HG03432 (cell line): ENCODE measurements around the gene CORO1C.

Source experiments
- ATAC-seq: cut with Tn5 transposase; IDR thresholded peaks from one replicate; pipeline ENCODE4 v1.9.1; 2021; ENCODE audit warnings: mild to moderate bottlenecking, moderate library complexity; ENCODE audit not compliant: unreplicated experiment

Gene CORO1C

GRCh38 chr12:108605690-108606406 lies 125.5 kb downstream of the CORO1C start:
- ATAC-seq: no peak

DNA sequence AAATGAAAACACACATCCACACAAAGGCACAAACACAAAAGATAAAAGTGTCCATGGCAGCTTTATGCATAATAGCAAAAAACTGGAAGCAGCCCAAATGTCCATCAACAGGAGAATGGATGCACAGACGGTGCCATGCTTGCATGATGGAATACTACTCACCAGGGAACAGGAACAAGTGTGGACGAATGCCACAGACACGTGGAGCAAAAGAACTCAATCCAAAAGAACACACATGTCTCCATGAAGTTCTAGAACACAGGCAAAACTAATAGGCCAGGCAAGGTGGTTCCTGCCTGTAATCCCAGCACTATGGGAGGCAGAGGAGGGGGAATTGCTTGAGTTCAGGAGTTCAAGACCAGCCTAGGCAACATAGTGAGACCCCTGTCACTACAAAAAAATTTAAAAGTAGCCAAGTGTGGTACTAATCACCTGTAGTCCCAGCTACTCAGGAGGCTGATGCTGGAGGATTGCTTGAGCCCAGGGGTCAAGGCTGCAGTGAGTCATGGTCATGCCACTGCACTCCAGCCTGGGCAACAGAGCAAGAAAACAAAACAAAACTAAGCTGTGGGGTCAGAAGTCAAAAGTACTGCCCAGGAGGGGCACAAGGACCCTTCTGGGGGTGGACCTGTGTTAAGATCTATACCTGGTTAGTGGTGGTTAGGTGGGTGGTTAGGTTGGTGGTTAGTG lies 126.2 kb downstream of the CORO1C start:
- ATAC-seq: no peak

DNA sequence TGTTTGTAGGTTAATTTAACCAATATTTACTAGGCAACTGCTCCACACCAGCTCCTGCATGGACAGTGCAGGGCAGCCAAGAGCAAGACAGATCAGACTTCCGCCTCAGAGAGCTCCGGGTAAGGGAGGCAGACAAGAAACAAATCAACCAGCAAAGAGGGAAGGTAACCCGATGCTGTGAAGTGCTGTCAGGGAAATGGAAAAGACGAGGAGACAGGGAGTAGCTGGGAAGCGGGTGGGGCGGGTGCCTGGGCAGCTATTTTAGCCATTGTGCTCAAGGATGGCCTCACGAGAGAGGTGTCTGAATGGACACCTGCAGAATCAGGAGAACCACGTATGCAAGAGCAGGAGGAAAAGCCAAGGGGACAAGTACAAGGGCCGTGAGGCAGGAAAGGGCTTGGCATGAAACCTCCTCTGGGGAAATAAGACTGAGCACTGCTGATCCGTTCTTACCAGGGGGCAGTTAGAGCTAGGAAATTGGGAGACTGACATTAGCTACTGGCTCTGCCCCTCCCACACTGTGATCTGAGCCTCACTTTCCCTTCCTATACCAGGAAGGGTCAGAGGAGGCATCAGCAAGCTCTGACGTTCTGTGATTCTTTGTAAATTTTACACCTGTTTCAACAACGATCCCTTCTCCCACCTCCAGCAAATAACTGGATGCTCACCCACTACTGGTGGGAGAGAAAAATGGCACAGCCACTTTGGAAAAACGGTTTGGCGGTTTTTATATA lies 126.9 kb downstream of the CORO1C start:
- ATAC-seq: no peak

- no peak for ATAC-seq
Measured at GRCh38 chr12:108603743-108604142, 127.6 kb downstream of the CORO1C start.

- no peak for ATAC-seq
Measured at GRCh38 chr12:108602976-108603704, 128.2 kb downstream of the CORO1C start.

GRCh38 chr12:108602209-108602705 lies 129.1 kb downstream of the CORO1C start:
- ATAC-seq: no peak

DNA sequence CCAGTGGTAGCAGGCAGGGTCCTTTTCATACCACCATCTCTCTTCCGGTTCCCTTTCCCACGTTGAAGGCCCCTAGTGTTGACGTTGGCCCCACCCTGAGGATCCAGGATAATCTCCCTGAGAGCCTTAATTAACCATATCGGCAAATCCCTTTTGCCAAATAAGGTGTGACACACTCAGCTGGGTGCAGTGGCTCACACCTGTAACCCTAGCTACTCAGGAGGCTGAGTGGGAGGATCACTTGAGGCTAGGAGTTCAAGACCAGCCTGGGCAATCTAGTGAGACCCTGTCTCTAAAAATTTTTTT lies 130.7 kb downstream of the CORO1C start:
- ATAC-seq: no peak

- no peak for ATAC-seq
Measured at GRCh38 chr12:108599948-108600701, 131.2 kb downstream of the CORO1C start.

GRCh38 chr12:108599541-108599940 lies 131.8 kb downstream of the CORO1C start:
- no peak for ATAC-seq

DNA sequence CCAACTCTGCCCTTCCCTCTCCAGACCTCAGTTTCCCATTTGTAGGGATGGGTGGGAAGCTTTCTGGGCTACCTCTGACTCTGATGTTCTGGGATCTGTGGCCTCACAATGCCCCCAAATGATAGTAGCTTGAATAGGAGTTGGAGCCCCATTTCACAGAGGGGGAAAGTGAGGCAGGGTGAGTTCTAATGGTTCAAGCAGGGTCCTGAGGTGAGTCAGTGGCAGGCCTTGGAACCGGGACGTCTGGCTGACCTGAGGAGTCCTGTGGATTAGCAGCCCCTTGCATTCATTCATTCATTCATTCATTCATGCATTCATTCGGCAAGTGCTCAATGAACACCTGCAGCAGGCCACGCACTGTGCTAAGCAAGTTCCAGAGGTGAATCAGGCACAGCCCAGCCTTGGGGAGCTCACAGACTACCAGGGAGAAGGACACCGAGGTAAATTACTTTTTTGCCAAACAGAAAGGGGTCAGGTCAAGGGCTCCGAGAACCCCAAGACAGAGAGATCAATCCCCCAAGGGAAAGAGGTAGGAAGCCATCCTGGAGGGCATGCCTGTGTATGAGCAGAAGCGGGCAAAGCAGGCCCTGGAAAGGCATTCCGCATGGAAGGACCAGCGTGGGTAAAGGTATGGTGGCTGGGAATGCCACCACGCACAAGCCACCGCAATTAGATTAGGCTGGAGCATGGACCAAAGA lies 132.6 kb downstream of the CORO1C start:
- ATAC-seq: no peak

DNA sequence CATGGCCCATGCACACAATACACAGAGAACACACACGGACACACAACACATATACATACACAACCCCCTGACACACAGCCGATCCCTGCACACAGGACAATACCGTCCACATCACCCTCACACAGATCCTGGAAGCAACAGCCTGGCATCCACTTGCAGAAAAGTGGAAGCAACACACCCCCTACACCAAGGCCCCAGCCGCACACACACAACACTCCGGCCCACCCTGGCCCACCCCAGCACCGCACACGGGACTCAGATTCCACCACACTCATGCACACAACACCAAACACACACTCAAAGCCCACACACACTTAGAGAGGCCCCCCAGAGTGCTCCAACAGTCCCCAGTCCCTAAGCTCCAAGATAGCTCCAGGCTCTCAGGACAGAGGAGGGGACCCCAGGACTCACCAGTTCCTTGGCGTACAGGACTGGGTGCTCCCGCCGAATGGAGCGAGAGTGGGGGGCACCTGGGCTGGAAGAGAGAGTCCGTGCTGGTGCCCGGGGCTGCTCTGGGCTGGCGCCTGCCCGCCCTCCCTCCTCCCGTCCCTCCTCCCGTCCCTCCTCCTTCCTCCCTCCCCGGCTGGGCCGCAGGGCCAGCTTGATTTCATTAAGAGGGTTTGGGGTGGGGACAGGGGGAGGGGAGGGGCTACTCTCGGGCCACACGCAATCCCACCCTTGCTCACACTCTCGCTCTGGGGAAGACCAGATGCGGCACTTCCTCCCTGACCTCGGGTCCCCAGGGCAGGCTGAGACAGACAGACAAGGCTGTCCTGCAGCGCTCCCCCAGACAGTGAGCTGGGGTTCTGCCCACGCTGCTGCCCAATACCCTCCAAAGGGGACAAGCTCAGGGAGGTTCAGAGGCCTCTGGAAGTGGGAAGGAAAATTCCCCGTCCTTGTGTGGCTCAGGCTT lies 133.5 kb downstream of the CORO1C start, which contains the start of gene TMEM119:
TMEM119 (minus strand) TSS at position 526 of the 913 bp plus-strand sequence. CDS start 5,701 bp downstream, outside the sequence.
- ATAC-seq: no peak

- ATAC-seq: no peak
Measured at GRCh38 chr12:108596854-108597558, 134.3 kb downstream of the CORO1C start.

DNA sequence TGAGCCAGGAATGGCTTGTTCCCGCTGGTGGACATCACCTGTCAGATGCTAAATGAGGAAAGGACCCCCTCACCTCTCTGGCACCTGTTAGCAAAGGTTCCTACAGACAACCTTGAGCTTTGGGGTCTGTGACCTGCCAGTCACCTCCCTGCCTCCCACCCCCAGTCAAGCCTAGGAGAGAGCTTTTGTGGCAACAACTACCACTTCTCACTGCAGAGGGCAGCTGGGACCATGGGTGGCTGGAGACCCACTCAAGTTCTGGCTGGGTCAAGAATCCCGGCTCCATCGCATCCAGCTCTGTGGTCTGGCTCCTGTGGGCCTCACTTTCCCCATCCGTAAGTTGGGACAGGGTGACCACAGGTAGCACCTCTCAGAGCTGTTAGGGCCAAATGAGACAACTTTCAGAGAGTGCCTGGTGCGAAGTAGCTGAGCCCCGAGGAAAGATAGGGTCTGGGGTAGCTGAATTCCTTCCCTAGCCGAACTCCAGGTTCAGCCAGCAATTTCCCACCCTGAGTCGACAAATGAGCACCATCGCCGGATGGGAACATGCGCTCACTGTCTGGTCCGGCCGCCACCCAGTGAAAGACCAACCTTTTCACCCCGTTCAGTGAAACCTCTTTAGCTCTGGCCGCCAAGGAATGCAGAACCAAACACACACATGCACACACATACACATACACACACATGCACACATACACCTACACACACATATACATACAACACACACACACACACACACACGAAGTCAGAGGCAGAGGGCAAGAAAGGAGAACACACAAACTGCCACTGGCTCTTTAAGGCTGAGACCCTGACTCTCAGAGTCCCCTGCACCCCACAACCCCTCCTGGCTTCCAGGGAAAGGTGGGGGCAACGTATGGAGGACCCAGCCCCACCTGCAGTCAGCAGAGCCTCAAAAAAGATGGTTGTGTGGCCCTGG lies 135.3 kb downstream of the CORO1C start:
- no peak for ATAC-seq
